ENCODE results near the gene ZDHHC14.
"Not testable (repeated sequence)": the region's sequence is repeated elsewhere in the genome, so short reads cannot be mapped to it uniquely, and the experiment has no call there.

DNA sequence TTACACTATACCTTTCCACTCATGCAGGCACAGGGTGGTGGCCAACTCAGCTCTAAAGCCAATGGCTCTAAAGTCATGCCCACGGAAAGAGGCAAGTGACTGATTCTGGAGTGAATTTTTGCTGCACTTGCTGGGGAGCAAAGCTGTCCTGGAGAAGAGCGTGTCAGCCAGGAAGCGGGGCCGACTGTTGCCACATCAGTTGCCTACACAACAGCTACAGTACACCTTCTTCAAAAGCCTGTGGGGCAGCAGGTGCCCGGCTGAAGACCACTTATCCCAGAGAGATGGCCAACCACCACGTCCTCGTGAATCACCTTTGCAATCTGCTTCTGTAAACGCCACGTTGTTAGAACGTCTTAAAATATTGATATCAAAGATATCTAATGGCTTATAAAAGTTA lies 179.1 kb downstream of the ZDHHC14 start:
- TF ChIP-seq POLR2A (IDR thresholded peaks at IDR 0.05; ENCODE audit: control extremely low read depth in 1 of 2, low read depth in 2 of 2, low read length in 2 of 2); RXRA (IDR thresholded peaks at IDR 0.05; ENCODE audit: insufficient read depth, low read depth, low read length); SP1 (IDR thresholded peaks at IDR 0.05; ENCODE audit: low read depth, low read length); CHD2 (IDR thresholded peaks at IDR 0.05; ENCODE audit: low read length); BCL11A (IDR thresholded peaks at IDR 0.05; ENCODE audit: low read depth in 2 of 2, low read length in 2 of 2); BACH1 (IDR thresholded peaks at IDR 0.05; ENCODE audit: low read length); GABPA (IDR thresholded peaks at IDR 0.05; ENCODE audit: borderline replicate concordance, insufficient read depth, low read length); EZH2 (IDR thresholded peaks at IDR 0.05; ENCODE audit: low read depth, low read length, severe bottlenecking): not testable (repeated sequence)
- TF ChIP-seq, protein P1, sequence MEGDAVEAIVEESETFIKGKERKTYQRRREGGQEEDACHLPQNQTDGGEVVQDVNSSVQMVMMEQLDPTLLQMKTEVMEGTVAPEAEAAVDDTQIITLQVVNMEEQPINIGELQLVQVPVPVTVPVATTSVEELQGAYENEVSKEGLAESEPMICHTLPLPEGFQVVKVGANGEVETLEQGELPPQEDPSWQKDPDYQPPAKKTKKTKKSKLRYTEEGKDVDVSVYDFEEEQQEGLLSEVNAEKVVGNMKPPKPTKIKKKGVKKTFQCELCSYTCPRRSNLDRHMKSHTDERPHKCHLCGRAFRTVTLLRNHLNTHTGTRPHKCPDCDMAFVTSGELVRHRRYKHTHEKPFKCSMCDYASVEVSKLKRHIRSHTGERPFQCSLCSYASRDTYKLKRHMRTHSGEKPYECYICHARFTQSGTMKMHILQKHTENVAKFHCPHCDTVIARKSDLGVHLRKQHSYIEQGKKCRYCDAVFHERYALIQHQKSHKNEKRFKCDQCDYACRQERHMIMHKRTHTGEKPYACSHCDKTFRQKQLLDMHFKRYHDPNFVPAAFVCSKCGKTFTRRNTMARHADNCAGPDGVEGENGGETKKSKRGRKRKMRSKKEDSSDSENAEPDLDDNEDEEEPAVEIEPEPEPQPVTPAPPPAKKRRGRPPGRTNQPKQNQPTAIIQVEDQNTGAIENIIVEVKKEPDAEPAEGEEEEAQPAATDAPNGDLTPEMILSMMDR (IDR thresholded peaks at IDR 0.05; ENCODE audit: control extremely low read depth in 1 of 3, insufficient read depth in 1 of 3, low read depth in 1 of 3, low read length in 3 of 3): not testable (repeated sequence)
- TF ChIP-seq, protein P2, sequence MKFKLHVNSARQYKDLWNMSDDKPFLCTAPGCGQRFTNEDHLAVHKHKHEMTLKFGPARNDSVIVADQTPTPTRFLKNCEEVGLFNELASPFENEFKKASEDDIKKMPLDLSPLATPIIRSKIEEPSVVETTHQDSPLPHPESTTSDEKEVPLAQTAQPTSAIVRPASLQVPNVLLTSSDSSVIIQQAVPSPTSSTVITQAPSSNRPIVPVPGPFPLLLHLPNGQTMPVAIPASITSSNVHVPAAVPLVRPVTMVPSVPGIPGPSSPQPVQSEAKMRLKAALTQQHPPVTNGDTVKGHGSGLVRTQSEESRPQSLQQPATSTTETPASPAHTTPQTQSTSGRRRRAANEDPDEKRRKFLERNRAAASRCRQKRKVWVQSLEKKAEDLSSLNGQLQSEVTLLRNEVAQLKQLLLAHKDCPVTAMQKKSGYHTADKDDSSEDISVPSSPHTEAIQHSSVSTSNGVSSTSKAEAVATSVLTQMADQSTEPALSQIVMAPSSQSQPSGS (IDR thresholded peaks at IDR 0.05; ENCODE audit: low read length): not testable (repeated sequence)
